Endothelial cell of umbilical vein (primary cell): ENCODE data around the gene ADPRH. TPM values are rescaled to one million over a fixed set of nuclear protein-coding genes. Genes with fewer than 3 reads are reported as not detected.
A peak's percentile ranks its signal among the peaks of the same experiment; 100 is the strongest.

ENCODE experiments used
- BruUV-seq: library from RNA; stranded (reverse); fragments of 400-500 nt; replicated peaks from 2 replicates; lab custom pipeline; 2021; lab: Mats Ljungman, UMichigan
- CTCF ChIA-PET: fragments of 300-600, 350-600 bp; sonication (Branson Sonifier 250); formaldehyde crosslinking; loops from one replicate; lab custom pipeline; 2021; ENCODE audit warnings: antibody characterized with exemption, inconsistent platforms; lab: Charles Lee
- POLR2A ChIA-PET: fragments of 300-600, 350-600 bp; sonication (Branson Sonifier 250); formaldehyde crosslinking; loops from one replicate; lab custom pipeline; 2021; ENCODE audit warnings: antibody characterized with exemption, inconsistent platforms; lab: Charles Lee
- DNase-seq: peaks from one replicate; pipeline ENCODE4 v3.0.0-alpha.2; 2011; ENCODE audit warnings: low read depth, low spot score
- FAIRE-seq: peaks from 2 replicates; lab custom pipeline; 2011; peaks lifted over from hg19 to GRCh38; lab: Jason Lieb, UNC
- H2AFZ ChIP-seq: 2 replicates; pipeline ENCODE4 v1.6.0; 2012; ENCODE audit warnings: low read depth, low read length, control low read depth, inconsistent platforms
- H3K27ac ChIP-seq: 2 replicates; pipeline ENCODE4 v1.5.1; 2011; ENCODE audit warnings: low read depth, mild to moderate bottlenecking, control low read depth, low read length, moderate library complexity; ENCODE audit not compliant: insufficient read depth
- H3K27me3 ChIP-seq, 2 experiments: 2 replicates each; pipeline versions ENCODE4 v1.6.0 to v1.6.1; 2011; ENCODE audit warnings: low read length in 2 of 2, mixed read lengths in 1 of 2; ENCODE audit not compliant: control insufficient read depth in 2 of 2, insufficient read depth in 2 of 2
- H3K36me3 ChIP-seq, 2 experiments: 2 replicates in 1 of 2; 3 replicates in 1 of 2; pipeline ENCODE4 v1.5.1; 2011; ENCODE audit warnings: low read length in 2 of 2, mild to moderate bottlenecking in 1 of 2, moderate library complexity in 1 of 2; ENCODE audit not compliant: control insufficient read depth in 2 of 2, insufficient read depth in 2 of 2; ENCODE audit errors: extremely low read depth in 1 of 2
- H3K4me1 ChIP-seq: 3 replicates; pipeline ENCODE4 v1.5.1; 2011; ENCODE audit warnings: mild to moderate bottlenecking, low read length; ENCODE audit not compliant: control insufficient read depth, insufficient read depth; ENCODE audit errors: extremely low read depth
- H3K4me2 ChIP-seq: 2 replicates; pipeline ENCODE4 v1.6.1; 2011; ENCODE audit warnings: low read length, control low read depth, mixed read lengths; ENCODE audit not compliant: insufficient read depth
- H3K4me3 ChIP-seq, 3 experiments: fragments of 200-600 bp in 1 of 3; sonication (generic), shearing (Covaris generic) in 1 of 3; replicated peaks in 1 of 3; 2 replicates each; pipeline ENCODE4 v1.5.1; 2011 to 2016; ENCODE audit warnings: control low read depth in 3 of 3, low read length in 3 of 3, mild to moderate bottlenecking in 2 of 3, inconsistent platforms in 1 of 3, low read depth in 1 of 3, moderate library complexity in 1 of 3; ENCODE audit not compliant: insufficient read depth in 1 of 3
- H3K79me2 ChIP-seq: 2 replicates; pipeline ENCODE4 v1.6.0; 2012; ENCODE audit warnings: low read length, inconsistent platforms; ENCODE audit not compliant: control insufficient read depth, insufficient read depth
- H3K9ac ChIP-seq: replicated peaks from 2 replicates; pipeline ENCODE3; 2011; ENCODE audit warnings: low read length, control low read depth; ENCODE audit not compliant: insufficient read depth; ENCODE audit errors: extremely low read depth
- H3K9me1 ChIP-seq: replicated peaks from 3 replicates; pipeline ENCODE4 v1.6.0; 2011; ENCODE audit warnings: mild to moderate bottlenecking, low read length; ENCODE audit not compliant: control insufficient read depth, insufficient read depth; ENCODE audit errors: extremely low read depth
- H3K9me3 ChIP-seq: replicated peaks from 2 replicates; pipeline ENCODE4 v1.5.1; 2012; ENCODE audit warnings: low read length, inconsistent platforms; ENCODE audit not compliant: control insufficient read depth, insufficient read depth
- H4K20me1 ChIP-seq: replicated peaks from 2 replicates; pipeline ENCODE3; 2011; ENCODE audit warnings: mild to moderate bottlenecking, low read length; ENCODE audit not compliant: control insufficient read depth, insufficient read depth; ENCODE audit errors: extremely low read depth
- EZH2 ChIP-seq: IDR thresholded peaks from 2 replicates; pipeline ENCODE4 v1.6.1; 2012; ENCODE audit warnings: borderline replicate concordance, low read depth, mild to moderate bottlenecking, moderate library complexity, low read length, inconsistent platforms; ENCODE audit not compliant: severe bottlenecking
- FOS ChIP-seq: IDR thresholded peaks from 2 replicates; pipeline ENCODE4 v1.6.1; 2011; ENCODE audit warnings: mild to moderate bottlenecking, low read length, moderate library complexity, borderline replicate concordance; ENCODE audit not compliant: insufficient read depth
- GATA2 ChIP-seq: IDR thresholded peaks from 2 replicates; pipeline ENCODE4 v1.7.0; 2011; ENCODE audit warnings: low read depth, mild to moderate bottlenecking, moderate library complexity, mixed read lengths, low read length; ENCODE audit not compliant: insufficient read length, insufficient read depth
- JUN ChIP-seq: IDR thresholded peaks from 2 replicates; pipeline ENCODE4 v1.6.1; 2011; ENCODE audit warnings: borderline replicate concordance, low read depth; ENCODE audit not compliant: insufficient read length, insufficient read depth
- MYC ChIP-seq: IDR thresholded peaks from one replicate; pipeline ENCODE4 v1.6.1; 2011; ENCODE audit warnings: mild to moderate bottlenecking, low read depth, low read length
- POLR2A ChIP-seq: IDR thresholded peaks from 2 replicates; pipeline ENCODE4 v1.6.1; 2012; ENCODE audit warnings: low read depth, mild to moderate bottlenecking, control low read depth, low read length
- POLR2AphosphoS5 ChIP-seq: IDR thresholded peaks from 2 replicates; pipeline ENCODE4 v1.6.1; 2012; ENCODE audit warnings: low read depth, mild to moderate bottlenecking, control low read depth, low read length, moderate library complexity; ENCODE audit not compliant: insufficient read depth
- dilution Hi-C: fragments of 300-500 bp; cut with MboI; formaldehyde crosslinking; loops from one replicate; pipeline ENCODE4 v1.15.0; 2019; ENCODE audit warnings: low sequenced_read_pairs; ENCODE audit not compliant: extremely low pct_ligation_motif_present
- intact Hi-C: fragments of 100-400 bp; cut with micrococcal nuclease; formaldehyde crosslinking; loops from one replicate; pipeline ENCODE4 v1.10.0; 2022
- polyA plus RNA-seq, 4 experiments: library from polyadenylated mRNA; depleted of rRNA in 3 of 4; stranded (reverse) in 3 of 4; unstranded in 1 of 4; fragments of >200 nt; gene quantifications; 2 replicates each; pipeline versions ENCODE4 v1.2.1 to v1.2.3, GENCODE V29; 2011 to 2012; ENCODE audit warnings: missing spikeins in 1 of 4
- total RNA-seq: library from RNA; stranded (reverse); gene quantifications from 2 replicates; pipeline ENCODE4 v1.2.3, GENCODE V29; 2021
- TF ChIP-seq, protein P1 (sequence below): IDR thresholded peaks from 2 replicates; pipeline ENCODE4 v1.6.1; 2011; ENCODE audit not compliant: insufficient read depth, insufficient read length
- TF ChIP-seq, protein P2 (sequence below), 2 donors: IDR thresholded peaks; 1 replicate in 1 of 2; 2 replicates in 1 of 2; pipeline ENCODE4 v1.5.1; 2011; ENCODE audit warnings: low read length in 2 of 2, mild to moderate bottlenecking in 2 of 2, moderate library complexity in 2 of 2, control low read depth in 1 of 2, inconsistent platforms in 1 of 2, low read depth in 1 of 2; ENCODE audit not compliant: insufficient read depth in 1 of 2; ENCODE audit errors: extremely low read depth in 1 of 2

The ADPRH gene
- total and polyA plus RNA-seq, 2 donors (not counting 3 experiments of a cell fraction or from before 2014, with no cell fraction given) = 3.5 to 8.0 TPM

DNA sequence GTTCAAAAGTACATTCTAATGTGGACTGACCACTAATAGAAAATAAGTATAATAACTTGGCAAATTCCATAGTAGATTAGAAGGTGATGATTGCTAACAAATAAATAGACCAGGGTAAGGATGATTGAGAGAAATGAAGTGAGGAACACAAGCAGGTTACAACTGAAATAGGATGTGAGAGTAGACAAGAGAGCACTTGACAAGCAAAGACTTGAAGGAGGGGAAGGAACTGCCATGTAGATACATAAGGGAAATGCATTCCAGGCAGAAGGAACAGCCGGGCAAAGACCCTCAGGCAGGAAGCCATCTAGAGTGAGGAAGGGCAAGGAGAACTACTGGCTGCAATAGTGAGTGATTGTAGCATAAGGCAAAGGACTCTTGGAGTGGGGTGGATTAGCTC is 23.4 kb downstream of the ADPRH start:
- H4K20me1 ChIP-seq = no peaks in the 10 kb centered on the region
- H2AFZ ChIP-seq = no peak overlapping the region
- peaks cover 0 to 3% of the 10 kb centered on the region in 2 experiments for H3K27me3 ChIP-seq
- no TSS peak for BruUV-seq
- DNase-seq (peak; percentile 13), FAIRE-seq (no peak)
- H3K9me3 ChIP-seq = no peaks in the 10 kb centered on the region
- H3K4me1 ChIP-seq = peaks cover 13% of the 10 kb centered on the region
- ChIA-PET CTCF (no interaction called here), POLR2A (no interaction called here)
- dilution Hi-C loops = no loop called here
- intact Hi-C loops = no loop called here
- H3K4me3 ChIP-seq = no peak overlapping the region
- H3K36me3 ChIP-seq = no peaks in the 10 kb centered on the region
- no peak overlapping the region for H3K27ac ChIP-seq
- no peak overlapping the region for H3K4me2 ChIP-seq
- H3K9me1 ChIP-seq = no peaks in the 10 kb centered on the region
- H3K79me2 ChIP-seq = no peaks in the 10 kb centered on the region
- H3K9ac ChIP-seq = no peak overlapping the region
- TF ChIP-seq GATA2 (no peak), POLR2AphosphoS5 (no peak), MYC (no peak), JUN (no peak), POLR2A (no peak), EZH2 (no peak), FOS (no peak)
- TF ChIP-seq, protein P1, sequence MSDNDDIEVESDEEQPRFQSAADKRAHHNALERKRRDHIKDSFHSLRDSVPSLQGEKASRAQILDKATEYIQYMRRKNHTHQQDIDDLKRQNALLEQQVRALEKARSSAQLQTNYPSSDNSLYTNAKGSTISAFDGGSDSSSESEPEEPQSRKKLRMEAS = no peak
- TF ChIP-seq, protein P2, sequence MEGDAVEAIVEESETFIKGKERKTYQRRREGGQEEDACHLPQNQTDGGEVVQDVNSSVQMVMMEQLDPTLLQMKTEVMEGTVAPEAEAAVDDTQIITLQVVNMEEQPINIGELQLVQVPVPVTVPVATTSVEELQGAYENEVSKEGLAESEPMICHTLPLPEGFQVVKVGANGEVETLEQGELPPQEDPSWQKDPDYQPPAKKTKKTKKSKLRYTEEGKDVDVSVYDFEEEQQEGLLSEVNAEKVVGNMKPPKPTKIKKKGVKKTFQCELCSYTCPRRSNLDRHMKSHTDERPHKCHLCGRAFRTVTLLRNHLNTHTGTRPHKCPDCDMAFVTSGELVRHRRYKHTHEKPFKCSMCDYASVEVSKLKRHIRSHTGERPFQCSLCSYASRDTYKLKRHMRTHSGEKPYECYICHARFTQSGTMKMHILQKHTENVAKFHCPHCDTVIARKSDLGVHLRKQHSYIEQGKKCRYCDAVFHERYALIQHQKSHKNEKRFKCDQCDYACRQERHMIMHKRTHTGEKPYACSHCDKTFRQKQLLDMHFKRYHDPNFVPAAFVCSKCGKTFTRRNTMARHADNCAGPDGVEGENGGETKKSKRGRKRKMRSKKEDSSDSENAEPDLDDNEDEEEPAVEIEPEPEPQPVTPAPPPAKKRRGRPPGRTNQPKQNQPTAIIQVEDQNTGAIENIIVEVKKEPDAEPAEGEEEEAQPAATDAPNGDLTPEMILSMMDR (IDR thresholded peaks at IDR 0.05; ENCODE audit: extremely low read depth in 1 of 2, insufficient read depth in 1 of 2, low read depth in 1 of 2, low read length in 2 of 2) = no peak
